Stimulated activated CD4-positive, alpha-beta T cell treated with anti-CD3 and anti-CD28 coated beads, TNF-alpha, amount 100 ng/mL, for 4 hours (primary cell): ENCODE data around the gene JPT2.

ENCODE experiments used
- DNase-seq, 3 experiments: peaks; one replicate each; pipeline ENCODE4 v3.0.0-alpha.2; 2020; ENCODE audit warnings: low read depth in 3 of 3

JPT2 gene

GRCh38 chr16:1651974-1652312 is 26.1 kb upstream of the JPT2 start:
- DNase-seq = no peak

- DNase-seq = no peak
These were observed 25.1 kb upstream of the JPT2 start for GRCh38 chr16:1653023-1653422.

DNA sequence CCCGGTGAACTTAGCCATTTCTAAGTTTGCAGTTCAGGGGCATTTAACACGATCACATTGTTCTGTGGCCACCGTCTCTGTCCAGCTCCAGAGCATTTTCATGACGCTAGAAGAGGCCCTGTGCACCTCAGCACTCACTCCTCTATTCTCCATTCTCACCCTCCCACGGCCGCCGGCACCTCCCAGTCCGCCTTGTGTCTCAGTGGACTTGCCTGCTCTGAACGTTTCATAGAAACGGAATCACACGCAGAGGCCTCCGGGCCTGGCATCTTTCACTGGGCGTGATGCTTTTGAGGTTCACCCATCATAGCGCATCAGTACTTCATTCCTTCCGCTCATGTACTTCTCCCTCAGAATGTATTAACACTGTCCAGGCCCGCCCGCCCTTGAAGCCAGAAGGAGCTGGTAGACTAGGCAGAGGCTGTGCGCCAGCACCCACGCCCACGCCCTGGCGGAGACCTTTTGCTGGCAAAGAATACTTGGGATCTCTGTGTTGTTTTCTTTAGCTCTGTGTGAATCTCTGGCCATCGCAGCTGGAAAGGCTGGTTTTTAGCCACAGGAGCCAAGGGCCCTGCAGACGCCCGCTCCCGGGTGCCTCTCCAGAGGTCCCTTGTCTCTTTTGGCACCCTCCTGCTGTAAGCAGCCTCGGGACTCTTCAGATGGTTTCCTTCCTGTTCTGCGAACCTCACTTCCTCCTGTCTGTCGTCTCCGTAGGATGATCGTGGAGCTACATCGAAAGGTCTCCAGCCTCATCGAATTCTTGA is 23.4 kb upstream of the JPT2 start:
- no peak for DNase-seq

- DNase-seq = no peak
These were observed 22.7 kb upstream of the JPT2 start for GRCh38 chr16:1655269-1655807.

- DNase-seq = no peak
These were observed 21.9 kb upstream of the JPT2 start for GRCh38 chr16:1655909-1656807.

GRCh38 chr16:1656808-1657617 is 21.1 kb upstream of the JPT2 start:
- no peak for DNase-seq

DNA sequence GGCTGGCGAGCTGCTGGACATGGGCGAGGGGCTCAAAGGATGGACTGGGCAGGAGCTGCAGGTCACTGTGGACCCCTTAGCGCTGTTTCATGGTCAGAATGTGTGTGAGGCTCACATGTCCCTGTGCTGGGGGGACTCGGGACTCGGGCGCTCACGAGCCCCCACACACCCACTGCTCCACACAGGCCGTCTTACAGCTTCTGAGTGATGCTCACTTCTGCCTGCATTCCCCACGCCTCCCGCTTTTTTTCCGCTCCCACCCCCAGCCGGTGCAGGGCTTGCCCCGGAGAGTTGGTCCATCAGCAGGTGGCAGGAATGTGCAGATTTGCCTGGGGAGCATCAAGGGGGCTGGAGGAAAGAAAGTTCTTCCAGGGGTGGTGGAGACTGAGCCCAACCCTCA is 20.2 kb upstream of the JPT2 start:
- no peak for DNase-seq

- no peak for DNase-seq
These were observed 19.0 kb upstream of the JPT2 start for GRCh38 chr16:1659031-1659430.

- DNase-seq = no peak
These were observed 16.3 kb upstream of the JPT2 start for GRCh38 chr16:1661826-1662225.

DNA sequence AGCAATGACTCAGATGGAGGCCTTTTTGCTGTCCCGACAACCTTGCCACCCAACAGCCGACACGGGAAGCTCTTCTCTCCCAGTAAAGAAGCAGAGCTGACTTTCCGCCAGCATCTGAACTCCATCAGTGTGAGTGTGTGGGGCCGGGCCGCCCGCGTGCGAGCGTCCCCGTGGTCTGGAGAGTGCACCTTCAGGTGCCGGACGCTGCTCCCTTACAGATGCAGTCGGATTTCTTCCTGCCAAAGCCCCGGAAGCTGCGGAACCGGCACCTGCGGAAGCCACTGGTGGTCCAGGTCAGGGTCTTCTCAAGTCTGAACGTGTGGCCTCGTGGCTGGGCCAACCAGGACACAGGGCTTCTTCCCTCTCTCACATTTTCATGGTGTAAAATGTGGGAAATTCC is 15.5 kb upstream of the JPT2 start:
- DNase-seq = no peak

GRCh38 chr16:1665829-1666228 is 12.2 kb upstream of the JPT2 start:
- DNase-seq = no peak

DNA sequence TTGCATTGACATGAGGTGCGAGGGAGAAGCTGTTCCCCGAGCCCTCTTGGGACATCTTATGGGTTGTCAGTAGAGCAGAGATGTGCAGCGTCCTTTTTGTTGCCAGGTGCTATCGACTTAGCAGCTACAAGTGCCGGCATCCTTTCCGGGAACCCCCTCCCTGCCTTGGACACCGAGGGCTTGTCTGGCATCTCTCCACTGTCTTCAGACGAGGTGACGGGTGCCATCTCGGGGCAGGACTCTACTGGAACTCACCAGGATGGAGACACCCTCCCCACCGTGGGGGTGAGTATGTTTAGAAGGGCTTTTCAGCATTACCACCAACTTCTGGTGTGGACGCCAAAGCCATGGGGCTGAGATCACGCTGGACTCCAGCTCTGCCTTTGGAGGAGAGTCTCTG is 11.8 kb upstream of the JPT2 start:
- no peak for DNase-seq

- DNase-seq = no peak
These were observed 10.8 kb upstream of the JPT2 start for GRCh38 chr16:1667271-1667670.

DNA sequence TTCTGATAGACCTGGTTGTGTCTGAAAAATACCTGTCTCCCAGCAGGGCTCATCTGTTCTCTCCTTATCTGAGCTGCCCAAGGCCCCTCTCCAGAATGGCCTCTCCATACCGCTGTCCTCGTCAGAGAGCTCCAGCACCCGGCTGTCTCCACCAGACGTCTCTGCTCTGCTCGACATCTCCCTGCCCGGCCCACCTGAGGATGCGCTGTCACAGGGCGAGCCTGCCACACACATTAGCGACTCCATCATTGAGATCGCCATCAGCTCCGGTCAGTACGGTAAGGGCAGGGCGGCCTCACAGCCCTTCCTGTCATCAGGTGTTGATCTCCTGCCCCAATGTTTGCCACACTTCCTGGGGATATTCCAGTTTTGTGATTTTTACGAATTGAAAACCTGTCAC is 10.2 kb upstream of the JPT2 start:
- no peak for DNase-seq

GRCh38 chr16:1668612-1669319 is 9.3 kb upstream of the JPT2 start:
- no peak for DNase-seq

DNA sequence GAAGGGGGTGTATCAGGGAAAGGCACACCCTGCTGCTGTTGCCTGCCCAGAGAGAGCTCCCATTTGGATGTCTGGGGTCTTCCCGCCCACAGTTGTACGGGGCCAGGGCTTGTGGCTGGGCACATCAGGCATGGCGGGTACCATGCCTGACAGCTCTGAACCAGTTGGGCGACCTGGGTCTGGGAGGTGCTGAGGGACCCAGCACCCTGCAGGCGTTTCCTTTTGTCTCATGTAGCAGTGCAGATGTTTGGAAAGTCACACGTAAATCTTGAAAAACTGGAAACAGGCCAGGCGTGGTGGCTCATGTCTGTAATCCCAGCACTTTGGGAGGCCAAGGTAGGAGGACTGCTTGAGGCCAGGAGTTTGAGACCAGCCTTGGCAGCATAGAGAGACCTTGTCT is 8.4 kb upstream of the JPT2 start:
- no peak for DNase-seq

DNA sequence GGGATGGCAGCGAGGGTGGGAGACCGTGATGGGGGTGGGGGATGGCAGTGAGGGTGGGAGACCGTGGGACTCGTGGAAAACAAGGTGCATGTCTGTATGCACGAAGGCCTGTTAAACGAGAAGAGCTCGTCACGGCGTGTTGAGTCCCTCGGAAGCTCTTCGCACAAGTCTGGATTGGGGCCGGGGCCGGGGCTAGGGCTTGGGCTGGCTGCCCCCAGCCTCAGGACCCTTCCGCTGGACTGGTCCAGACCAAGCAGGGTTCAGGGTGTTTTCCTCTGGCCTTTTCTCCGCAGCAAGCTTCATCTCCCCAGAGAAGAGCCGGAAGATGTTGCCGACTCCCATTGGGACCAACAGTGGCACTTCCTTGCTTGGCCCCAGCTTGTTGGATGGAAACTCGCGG is 7.7 kb upstream of the JPT2 start:
- no peak for DNase-seq

DNA sequence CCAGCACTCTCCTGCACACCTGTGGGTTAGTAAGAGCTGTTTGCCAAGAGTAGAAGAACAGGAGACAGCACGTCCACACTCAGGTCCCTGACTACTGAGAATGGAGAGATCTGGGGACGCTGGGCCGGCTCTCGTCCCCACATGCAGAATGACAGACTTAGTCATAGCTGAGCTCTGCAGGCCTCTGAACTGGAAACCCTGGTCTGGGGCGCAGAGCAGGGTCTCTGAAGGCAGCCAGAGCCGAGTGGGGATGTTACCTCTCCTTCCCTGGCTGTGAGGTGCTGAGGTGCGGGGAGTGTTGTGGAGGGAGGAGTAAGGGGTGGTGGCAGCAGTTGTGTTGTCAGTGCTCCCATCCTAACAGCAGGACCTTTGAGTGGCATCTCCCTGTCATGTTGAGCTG is 7.2 kb upstream of the JPT2 start:
- DNase-seq = no peak

GRCh38 chr16:1673424-1674151 is 4.5 kb upstream of the JPT2 start:
- DNase-seq = no peak

- no peak for DNase-seq
These were observed 3.8 kb upstream of the JPT2 start for GRCh38 chr16:1674306-1674705.
